Liver (tissue), 3 donors: ENCODE results near the gene BEND7.

Experiments
- HNF4A ChIP-seq, 2 donors: conservative IDR thresholded peaks; 2 replicates each; pipeline ENCODE4 v1.6.1; 2016; ENCODE audit warnings: antibody characterized with exemption in 2 of 2, mild to moderate bottlenecking in 2 of 2
- JUND ChIP-seq, 2 donors: IDR thresholded peaks; 2 replicates each; pipeline ENCODE4 v1.6.1; 2016; ENCODE audit warnings: antibody characterized with exemption in 2 of 2
- RAD21 ChIP-seq, 2 donors: IDR thresholded peaks; 2 replicates each; pipeline ENCODE4 v1.6.1; 2016; ENCODE audit warnings: antibody characterized with exemption in 2 of 2, mild to moderate bottlenecking in 2 of 2
- TAF1 ChIP-seq: conservative IDR thresholded peaks from 2 replicates; pipeline ENCODE4 v1.6.1; 2016; ENCODE audit warnings: antibody characterized with exemption, mild to moderate bottlenecking
- ZBTB33 ChIP-seq: IDR thresholded peaks from 2 replicates; pipeline ENCODE4 v1.6.1; 2016; ENCODE audit warnings: antibody characterized with exemption
- TF ChIP-seq, protein P1 (sequence below): fragments of 150-350 bp; IDR thresholded peaks from 2 replicates; pipeline ENCODE4 v1.5.1; 2017; ENCODE audit warnings: improper control_type of control experiment, low read depth, low read length; ENCODE audit not compliant: missing input control
- TF ChIP-seq, protein P2 (sequence below): IDR thresholded peaks from 2 replicates; pipeline ENCODE4 v1.6.1; 2016; ENCODE audit warnings: antibody characterized with exemption, mild to moderate bottlenecking
- donor health status: healthy.
- donor health status: healthy.

- TF ChIP-seq ZBTB33 (no peak), JUND (IDR thresholded peaks at IDR 0.05) (no peak), RAD21 (IDR thresholded peaks at IDR 0.05) (no peak), HNF4A (conservative IDR thresholded peaks at IDR 0.05) (no peak), TAF1 (no peak)
- TF ChIP-seq, protein P1, sequence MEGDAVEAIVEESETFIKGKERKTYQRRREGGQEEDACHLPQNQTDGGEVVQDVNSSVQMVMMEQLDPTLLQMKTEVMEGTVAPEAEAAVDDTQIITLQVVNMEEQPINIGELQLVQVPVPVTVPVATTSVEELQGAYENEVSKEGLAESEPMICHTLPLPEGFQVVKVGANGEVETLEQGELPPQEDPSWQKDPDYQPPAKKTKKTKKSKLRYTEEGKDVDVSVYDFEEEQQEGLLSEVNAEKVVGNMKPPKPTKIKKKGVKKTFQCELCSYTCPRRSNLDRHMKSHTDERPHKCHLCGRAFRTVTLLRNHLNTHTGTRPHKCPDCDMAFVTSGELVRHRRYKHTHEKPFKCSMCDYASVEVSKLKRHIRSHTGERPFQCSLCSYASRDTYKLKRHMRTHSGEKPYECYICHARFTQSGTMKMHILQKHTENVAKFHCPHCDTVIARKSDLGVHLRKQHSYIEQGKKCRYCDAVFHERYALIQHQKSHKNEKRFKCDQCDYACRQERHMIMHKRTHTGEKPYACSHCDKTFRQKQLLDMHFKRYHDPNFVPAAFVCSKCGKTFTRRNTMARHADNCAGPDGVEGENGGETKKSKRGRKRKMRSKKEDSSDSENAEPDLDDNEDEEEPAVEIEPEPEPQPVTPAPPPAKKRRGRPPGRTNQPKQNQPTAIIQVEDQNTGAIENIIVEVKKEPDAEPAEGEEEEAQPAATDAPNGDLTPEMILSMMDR = no peak
- TF ChIP-seq, protein P2, sequence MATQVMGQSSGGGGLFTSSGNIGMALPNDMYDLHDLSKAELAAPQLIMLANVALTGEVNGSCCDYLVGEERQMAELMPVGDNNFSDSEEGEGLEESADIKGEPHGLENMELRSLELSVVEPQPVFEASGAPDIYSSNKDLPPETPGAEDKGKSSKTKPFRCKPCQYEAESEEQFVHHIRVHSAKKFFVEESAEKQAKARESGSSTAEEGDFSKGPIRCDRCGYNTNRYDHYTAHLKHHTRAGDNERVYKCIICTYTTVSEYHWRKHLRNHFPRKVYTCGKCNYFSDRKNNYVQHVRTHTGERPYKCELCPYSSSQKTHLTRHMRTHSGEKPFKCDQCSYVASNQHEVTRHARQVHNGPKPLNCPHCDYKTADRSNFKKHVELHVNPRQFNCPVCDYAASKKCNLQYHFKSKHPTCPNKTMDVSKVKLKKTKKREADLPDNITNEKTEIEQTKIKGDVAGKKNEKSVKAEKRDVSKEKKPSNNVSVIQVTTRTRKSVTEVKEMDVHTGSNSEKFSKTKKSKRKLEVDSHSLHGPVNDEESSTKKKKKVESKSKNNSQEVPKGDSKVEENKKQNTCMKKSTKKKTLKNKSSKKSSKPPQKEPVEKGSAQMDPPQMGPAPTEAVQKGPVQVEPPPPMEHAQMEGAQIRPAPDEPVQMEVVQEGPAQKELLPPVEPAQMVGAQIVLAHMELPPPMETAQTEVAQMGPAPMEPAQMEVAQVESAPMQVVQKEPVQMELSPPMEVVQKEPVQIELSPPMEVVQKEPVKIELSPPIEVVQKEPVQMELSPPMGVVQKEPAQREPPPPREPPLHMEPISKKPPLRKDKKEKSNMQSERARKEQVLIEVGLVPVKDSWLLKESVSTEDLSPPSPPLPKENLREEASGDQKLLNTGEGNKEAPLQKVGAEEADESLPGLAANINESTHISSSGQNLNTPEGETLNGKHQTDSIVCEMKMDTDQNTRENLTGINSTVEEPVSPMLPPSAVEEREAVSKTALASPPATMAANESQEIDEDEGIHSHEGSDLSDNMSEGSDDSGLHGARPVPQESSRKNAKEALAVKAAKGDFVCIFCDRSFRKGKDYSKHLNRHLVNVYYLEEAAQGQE = no peak
Observed at GRCh38 chr10:13563481-13564445, 34.9 kb upstream of the BEND7 start.
